Uterus (tissue), 2 donors: ENCODE measurements around the gene BMS1.
A peak's percentile ranks its signal among the peaks of the same experiment; 100 is the strongest.

Experiments
- POLR2A ChIP-seq, 2 donors: fragments of 450-650 bp; IDR thresholded peaks; one replicate each; pipeline ENCODE4 v1.6.1; 2016; ENCODE audit warnings: antibody characterized with exemption in 2 of 2, mild to moderate bottlenecking in 1 of 2, moderate library complexity in 1 of 2
- TF ChIP-seq, protein P1 (sequence below), 4 experiments: fragments of 200-600 bp in 2 of 4; fragments of 450-650 bp in 2 of 4; sonication (generic) in 2 of 4; IDR thresholded peaks; one replicate each; pipeline ENCODE4 v1.5.1; 2016 to 2019; ENCODE audit warnings: antibody characterized with exemption in 4 of 4, mild to moderate bottlenecking in 2 of 4, moderate library complexity in 1 of 4

DNA sequence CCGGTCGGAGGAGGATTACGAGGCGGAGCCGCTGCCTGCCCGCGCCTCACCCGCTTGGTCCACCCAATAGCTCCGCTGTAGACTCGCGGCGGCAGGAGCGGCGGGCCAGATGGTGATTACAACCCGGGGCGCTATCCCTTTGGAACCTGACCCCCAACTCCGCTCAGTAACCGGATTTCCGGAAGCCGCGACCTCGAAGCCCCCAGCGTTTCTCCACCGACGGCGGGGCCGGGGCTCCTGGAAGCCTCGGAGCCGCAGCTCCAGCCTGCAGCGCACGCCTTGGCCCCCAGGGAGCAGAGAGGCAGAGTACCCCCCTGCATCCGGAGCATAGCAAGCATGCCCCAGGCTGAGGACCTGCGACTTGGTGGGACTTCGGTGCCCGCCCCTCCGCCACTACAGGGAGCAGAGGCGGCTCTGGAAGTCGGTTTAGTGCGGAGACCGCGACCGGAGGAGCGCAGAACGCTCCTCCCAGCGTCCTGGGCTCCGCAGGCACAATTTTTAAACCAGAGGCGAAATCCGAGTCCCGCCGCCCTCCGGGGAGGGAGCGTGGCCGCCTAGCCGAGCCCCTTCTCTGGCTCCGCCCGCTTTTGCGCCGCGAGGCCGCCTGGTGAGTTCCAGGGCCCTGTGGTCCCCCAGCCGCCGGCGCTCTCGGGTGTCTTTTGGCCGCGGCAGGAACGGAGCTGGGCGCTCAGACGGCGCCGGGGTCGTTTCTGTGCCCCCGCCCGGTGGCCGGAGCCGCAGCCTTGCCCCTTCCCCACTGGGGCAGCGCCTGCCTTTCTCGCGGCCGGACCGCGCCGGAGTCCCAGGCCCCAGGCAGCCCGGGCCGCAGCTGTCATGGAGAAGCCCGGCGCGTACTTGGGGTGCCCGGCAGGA is 28.2 kb upstream of the BMS1 start:
- TF ChIP-seq, protein P1, sequence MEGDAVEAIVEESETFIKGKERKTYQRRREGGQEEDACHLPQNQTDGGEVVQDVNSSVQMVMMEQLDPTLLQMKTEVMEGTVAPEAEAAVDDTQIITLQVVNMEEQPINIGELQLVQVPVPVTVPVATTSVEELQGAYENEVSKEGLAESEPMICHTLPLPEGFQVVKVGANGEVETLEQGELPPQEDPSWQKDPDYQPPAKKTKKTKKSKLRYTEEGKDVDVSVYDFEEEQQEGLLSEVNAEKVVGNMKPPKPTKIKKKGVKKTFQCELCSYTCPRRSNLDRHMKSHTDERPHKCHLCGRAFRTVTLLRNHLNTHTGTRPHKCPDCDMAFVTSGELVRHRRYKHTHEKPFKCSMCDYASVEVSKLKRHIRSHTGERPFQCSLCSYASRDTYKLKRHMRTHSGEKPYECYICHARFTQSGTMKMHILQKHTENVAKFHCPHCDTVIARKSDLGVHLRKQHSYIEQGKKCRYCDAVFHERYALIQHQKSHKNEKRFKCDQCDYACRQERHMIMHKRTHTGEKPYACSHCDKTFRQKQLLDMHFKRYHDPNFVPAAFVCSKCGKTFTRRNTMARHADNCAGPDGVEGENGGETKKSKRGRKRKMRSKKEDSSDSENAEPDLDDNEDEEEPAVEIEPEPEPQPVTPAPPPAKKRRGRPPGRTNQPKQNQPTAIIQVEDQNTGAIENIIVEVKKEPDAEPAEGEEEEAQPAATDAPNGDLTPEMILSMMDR (IDR thresholded peaks at IDR 0.05): peak in 1 of 4 experiments; percentile 7
- TF ChIP-seq POLR2A (IDR thresholded peaks at IDR 0.05): no peak
